ENCODE results near the gene MTSS2.

The MTSS2 gene

DNA sequence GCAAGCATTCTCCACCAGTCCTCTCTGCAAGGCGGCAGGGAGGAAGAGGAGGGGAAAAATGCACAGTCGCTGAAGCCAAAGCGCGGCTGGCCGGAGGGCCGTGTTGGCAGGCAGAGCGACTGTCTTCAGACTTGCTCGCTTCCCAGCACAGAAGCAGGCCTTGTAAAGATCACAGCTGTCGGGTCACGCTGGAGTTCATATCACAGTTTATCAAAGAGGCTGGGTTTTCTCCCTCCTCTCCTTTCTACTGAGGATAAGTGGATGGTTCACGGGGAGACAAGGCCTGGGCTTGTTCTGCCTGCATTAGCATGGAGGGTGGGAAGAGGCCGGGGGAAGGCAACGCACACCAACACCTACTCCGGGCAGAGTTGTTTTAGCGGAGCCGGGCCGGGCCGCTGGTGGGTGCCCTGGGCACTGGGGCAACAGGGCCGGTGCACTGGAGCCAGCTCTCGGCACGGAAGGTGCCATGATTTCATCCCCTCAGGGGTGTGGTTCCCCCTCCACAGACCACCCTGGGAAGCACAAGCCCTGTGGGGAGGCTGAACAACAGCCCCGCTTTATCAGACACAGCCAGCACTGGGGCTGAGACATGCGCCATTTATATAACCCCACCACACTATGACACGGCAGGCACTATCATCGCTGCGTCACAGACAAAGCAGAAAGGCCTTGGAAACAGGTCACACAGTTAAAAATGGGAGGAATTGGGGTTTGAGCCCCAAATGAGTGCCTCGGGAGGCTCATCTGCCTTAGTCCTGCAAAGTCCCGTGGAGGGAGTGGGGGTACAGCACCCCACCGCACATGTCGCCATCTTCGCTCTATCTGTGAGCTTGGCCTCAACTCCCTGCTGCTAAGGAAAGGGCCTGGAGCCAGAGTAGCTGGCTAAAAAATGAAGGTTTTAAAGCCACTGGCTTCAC lies 40.3 kb upstream of the MTSS2 start:
- no peak for TF ChIP-seq ZNF8 (CRISPR knock-in tag; IDR thresholded peaks at IDR 0.05)
- no peak; the same call in 2 of the 3 replicates for ATAC-seq

DNA sequence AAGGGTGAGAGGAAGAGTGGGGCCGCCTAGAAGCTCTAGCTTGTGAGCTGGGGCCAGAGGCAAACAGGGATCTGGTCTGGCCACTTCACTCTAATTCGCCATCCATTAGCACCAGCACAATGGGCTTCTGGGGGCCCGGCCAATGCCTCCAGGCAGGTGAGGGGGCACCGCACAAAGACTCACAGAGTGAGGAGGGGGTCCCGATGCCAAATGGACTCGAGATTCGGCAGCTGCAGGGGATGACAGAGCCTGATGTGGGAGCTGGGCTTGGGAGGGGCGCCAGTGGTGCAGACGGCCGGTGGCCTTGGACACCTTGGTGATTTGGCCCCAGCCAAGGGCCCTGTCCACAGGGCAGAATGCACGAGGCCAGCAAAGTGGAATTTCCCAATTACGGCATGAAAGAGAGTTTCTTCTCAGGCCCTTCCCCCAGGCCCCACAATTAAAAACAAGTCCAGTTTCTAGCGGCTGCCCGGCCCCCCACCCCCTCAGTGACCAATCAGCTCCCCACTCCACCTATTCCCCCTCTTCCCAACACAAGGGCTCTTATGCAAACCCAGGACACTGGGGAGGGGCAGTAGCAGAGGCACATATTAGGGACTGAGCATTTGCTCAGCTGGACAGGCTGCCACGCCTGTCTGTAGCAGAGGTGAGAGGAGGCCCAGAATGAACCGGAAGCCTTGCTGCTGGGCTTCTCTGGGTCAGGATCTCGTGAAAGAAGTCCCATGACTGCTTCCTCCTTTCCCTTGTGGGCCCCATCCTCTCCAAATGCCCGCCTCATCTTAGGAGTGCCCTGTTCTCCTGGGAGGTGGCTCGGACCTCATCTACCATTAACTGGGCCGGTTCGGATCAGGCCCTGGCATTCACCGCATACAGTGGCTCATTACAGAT lies 39.4 kb upstream of the MTSS2 start:
- no peak for TF ChIP-seq ZFP3 (CRISPR knock-in tag; IDR thresholded peaks at IDR 0.05)
- TF ChIP-seq, protein P1, sequence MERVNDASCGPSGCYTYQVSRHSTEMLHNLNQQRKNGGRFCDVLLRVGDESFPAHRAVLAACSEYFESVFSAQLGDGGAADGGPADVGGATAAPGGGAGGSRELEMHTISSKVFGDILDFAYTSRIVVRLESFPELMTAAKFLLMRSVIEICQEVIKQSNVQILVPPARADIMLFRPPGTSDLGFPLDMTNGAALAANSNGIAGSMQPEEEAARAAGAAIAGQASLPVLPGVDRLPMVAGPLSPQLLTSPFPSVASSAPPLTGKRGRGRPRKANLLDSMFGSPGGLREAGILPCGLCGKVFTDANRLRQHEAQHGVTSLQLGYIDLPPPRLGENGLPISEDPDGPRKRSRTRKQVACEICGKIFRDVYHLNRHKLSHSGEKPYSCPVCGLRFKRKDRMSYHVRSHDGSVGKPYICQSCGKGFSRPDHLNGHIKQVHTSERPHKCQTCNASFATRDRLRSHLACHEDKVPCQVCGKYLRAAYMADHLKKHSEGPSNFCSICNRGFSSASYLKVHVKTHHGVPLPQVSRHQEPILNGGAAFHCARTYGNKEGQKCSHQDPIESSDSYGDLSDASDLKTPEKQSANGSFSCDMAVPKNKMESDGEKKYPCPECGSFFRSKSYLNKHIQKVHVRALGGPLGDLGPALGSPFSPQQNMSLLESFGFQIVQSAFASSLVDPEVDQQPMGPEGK (CRISPR knock-in tag; IDR thresholded peaks at IDR 0.05; ENCODE audit: borderline replicate concordance) = no peak
- TF ChIP-seq TCF4 (CRISPR knock-in tag; IDR thresholded peaks at IDR 0.05; ENCODE audit: borderline replicate concordance) = no peak
- no peak for TF ChIP-seq ARNTL (CRISPR knock-in tag; IDR thresholded peaks at IDR 0.05; ENCODE audit: borderline replicate concordance, low read depth)
- TF ChIP-seq CREB5 (CRISPR knock-in tag; IDR thresholded peaks at IDR 0.05; ENCODE audit: low read depth) = no peak
- TF ChIP-seq CSRNP3 (CRISPR knock-in tag; IDR thresholded peaks at IDR 0.05) = no peak
- no peak for TF ChIP-seq ZNF70 (CRISPR knock-in tag; IDR thresholded peaks at IDR 0.05)
- no peak for TF ChIP-seq POU6F1 (CRISPR knock-in tag; IDR thresholded peaks at IDR 0.05; ENCODE audit: borderline replicate concordance, low read depth)
- no peak for TF ChIP-seq RARB (CRISPR knock-in tag; IDR thresholded peaks at IDR 0.05)
- TF ChIP-seq CSDC2 (CRISPR knock-in tag; IDR thresholded peaks at IDR 0.05) = no peak
- TF ChIP-seq ZFP30 (CRISPR knock-in tag; IDR thresholded peaks at IDR 0.05) = no peak
- TF ChIP-seq PPARA (CRISPR knock-in tag; IDR thresholded peaks at IDR 0.05; ENCODE audit: borderline replicate concordance) = no peak
- no peak for TF ChIP-seq OSR1 (CRISPR knock-in tag; IDR thresholded peaks at IDR 0.05)
- TF ChIP-seq ESRRG (CRISPR knock-in tag; IDR thresholded peaks at IDR 0.05) = no peak
- no peak for TF ChIP-seq ISL1 (CRISPR knock-in tag; IDR thresholded peaks at IDR 0.05)
- TF ChIP-seq ZNF565 (CRISPR knock-in tag; conservative IDR thresholded peaks at IDR 0.05; ENCODE audit: low read depth) = no peak
- TF ChIP-seq GLIS3 (CRISPR knock-in tag; IDR thresholded peaks at IDR 0.05) = no peak
- no peak for TF ChIP-seq TOX (CRISPR knock-in tag; IDR thresholded peaks at IDR 0.05; ENCODE audit: borderline replicate concordance)
- no peak for TF ChIP-seq SNAI2 (CRISPR knock-in tag; IDR thresholded peaks at IDR 0.05)
- no peak for TF ChIP-seq BACH2 (CRISPR knock-in tag; IDR thresholded peaks at IDR 0.05; ENCODE audit: borderline replicate concordance)

DNA sequence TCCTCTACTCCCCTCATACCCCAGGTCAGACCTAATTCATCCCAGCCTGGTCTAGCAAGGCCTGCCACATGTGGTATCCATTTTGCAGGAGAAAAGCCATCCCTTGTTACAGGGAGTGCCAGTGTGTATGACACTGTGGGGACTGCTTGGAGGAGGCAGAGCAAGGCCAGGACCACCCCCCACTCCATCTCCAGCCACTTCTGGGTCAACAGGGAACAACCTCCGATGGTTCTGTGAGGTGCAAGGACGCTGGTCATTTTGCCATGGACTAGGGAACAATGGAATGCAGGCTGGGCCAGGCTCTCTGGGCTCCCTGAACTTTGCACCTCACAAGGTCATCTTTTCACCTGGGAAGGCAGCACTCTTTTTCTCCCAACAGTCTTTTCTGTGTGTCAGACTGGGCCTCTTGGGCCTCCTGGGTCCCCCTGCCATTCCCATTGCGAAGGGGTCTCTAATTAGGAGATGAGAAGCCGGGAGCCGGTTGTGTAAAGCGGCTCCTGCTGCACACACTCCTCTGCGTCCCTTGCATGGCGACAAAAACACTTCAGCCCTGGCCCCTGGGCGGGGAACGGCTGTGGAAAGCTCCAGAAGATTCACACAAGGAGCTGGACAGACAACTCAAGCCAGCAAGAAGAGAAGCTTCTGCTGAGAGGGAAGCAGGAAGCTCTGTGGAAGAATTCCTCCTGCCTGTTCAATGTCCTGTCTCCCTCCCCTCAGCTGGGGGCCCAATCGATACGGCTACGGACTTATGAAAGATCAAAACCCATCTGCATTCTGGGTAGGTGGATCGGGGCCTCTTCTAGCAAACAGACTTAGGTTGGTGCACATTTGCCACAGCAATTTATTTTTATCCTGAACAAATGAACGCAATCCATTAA lies 38.5 kb upstream of the MTSS2 start:
- ATAC-seq = no peak
- no peak for TF ChIP-seq BACH2 (CRISPR knock-in tag; IDR thresholded peaks at IDR 0.05; ENCODE audit: borderline replicate concordance)

More for the DNA sequence above, 39.4 kb upstream of the MTSS2 start:
- no peak for ATAC-seq

Measured in SK-N-SH treated with all-trans-retinoic acid at 6 μM for 48 hours (cell line).